Breast epithelium (tissue), 4 donors: ENCODE measurements around the gene NOB1. TPM values are rescaled to one million over a fixed set of nuclear protein-coding genes. Genes with fewer than 3 reads are reported as not detected.

ENCODE experiments used
- DNase-seq, 2 donors: peaks; one replicate each; pipeline ENCODE4 v3.0.0-alpha.2; 2019; ENCODE audit warnings: low spot score in 2 of 2
- H3K27ac ChIP-seq, 2 donors: fragments of 200-600 bp; sonication (generic) in 1 of 2; one replicate each; pipeline ENCODE4 v1.5.1; 2016 to 2019; ENCODE audit warnings: mild to moderate bottlenecking in 1 of 2
- H3K27me3 ChIP-seq, 2 donors: fragments of 200-600 bp; sonication (generic) in 1 of 2; one replicate each; pipeline versions ENCODE4 v1.5.1 to v1.6.0; 2017 to 2019; ENCODE audit warnings: control low read depth in 1 of 2, mild to moderate bottlenecking in 1 of 2
- H3K36me3 ChIP-seq: fragments of 200-600 bp; one replicate; pipeline ENCODE4 v1.5.1; 2019
- H3K4me1 ChIP-seq, 2 donors: fragments of 200-600 bp; sonication (generic); one replicate each; pipeline ENCODE4 v1.5.1; 2016 to 2019; ENCODE audit warnings: control low read depth in 1 of 2
- H3K4me3 ChIP-seq, 3 donors: fragments of 200-600 bp; sonication (generic); 1 replicate in 2 of 3; 2 replicates in 1 of 3; pipeline ENCODE4 v1.5.1; 2016 to 2019; ENCODE audit warnings: mild to moderate bottlenecking in 3 of 3, moderate library complexity in 2 of 3
- H3K9me3 ChIP-seq, 2 donors: fragments of 200-600 bp; sonication (generic) in 1 of 2; one replicate each; pipeline ENCODE4 v1.5.1; 2016 to 2019; ENCODE audit warnings: control low read depth in 1 of 2
- POLR2A ChIP-seq: fragments of 450-650 bp; IDR thresholded peaks from one replicate; pipeline ENCODE4 v1.6.1; 2016; ENCODE audit warnings: antibody characterized with exemption, mild to moderate bottlenecking, moderate library complexity
- POLR2AphosphoS5 ChIP-seq, 3 donors: sonication (generic); formaldehyde crosslinking; IDR thresholded peaks; one replicate each; pipeline ENCODE4 v1.6.1; 2017; ENCODE audit warnings: antibody characterized with exemption in 3 of 3
- intact Hi-C: fragments of 100-400 bp; cut with DNase I; formaldehyde crosslinking; loops from one replicate; pipeline ENCODE4 v1.15.1; 2023; ENCODE audit warnings: low total_unique reads
- total RNA-seq, 3 donors: library from RNA; depleted of rRNA; stranded (reverse); fragments of >200 nt; gene quantifications; one replicate each; pipeline ENCODE4 v1.1.0, GENCODE V29; 2016
- TF ChIP-seq, protein P1 (sequence below), 3 donors: fragments of 450-650 bp; IDR thresholded peaks; one replicate each; pipeline ENCODE4 v1.5.1; 2016 to 2017; ENCODE audit warnings: antibody characterized with exemption in 3 of 3, mild to moderate bottlenecking in 3 of 3, moderate library complexity in 3 of 3

The NOB1 gene
- total RNA-seq, 3 donors from 2014 or later = 41.6 to 45.8 (median 41.8) TPM

DNA sequence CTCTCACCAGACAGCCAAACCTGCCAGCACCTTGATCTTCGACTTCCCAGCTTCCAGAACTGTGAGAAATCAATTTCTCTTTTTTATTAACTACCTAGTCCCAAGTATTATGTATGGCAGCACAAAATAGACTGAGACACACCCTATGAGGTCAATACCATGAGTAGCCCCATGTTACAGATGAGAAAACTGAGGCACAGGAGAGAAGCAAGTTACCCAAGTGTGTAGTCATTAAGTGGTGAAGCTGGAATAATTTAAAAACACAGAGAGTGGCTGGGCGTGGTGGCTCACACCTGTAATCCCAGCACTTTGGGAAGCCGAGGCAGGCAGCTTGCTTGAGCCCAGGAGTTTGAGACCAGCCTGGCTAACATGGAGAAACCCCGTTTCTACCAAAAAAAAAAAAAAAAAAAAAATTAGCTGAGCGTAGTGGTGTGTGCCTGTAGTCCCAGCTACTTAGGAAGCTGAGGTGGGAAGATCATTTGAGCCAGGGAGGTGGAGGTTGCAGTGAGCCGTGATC lies 33.2 kb downstream of the NOB1 start:
- intact Hi-C loops = no loop called here

DNA sequence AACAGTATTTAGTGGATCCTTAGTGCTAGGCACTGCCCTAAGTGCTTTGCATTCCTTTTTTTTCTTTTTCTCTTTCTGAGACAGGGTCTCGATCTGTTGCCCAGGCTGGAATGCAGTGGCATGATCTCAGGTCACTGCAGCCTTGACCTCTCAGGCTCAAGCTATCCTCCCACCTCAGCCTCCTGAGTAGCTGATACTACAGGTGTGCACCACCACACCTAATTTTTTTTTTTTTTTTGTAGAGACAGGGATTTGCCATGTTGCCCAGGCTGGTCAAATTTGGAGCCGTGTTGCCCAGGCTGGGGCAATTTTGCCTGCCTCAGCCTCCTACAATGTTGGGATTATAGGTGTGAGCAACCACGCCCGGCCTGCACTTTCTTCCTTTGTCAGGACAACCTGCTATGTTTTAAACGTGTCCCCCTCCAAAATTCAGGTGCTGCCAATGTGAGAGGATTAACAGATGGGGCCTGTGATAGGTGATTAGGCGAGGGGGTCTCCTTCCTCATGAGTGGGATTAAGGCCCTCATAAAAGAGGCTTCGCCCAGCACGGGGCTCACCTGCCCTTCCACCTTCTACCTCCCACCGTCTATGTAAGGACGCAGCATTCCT lies 33.8 kb downstream of the NOB1 start:
- intact Hi-C loops = no loop called here
- Histone ChIP-seq H3K4me1 (no peaks in the 10 kb centered on the region), H3K27ac (no peak overlapping the region), H3K36me3 (no peaks in the 10 kb centered on the region), H3K4me3 (no peak overlapping the region), H3K27me3 (no peaks in the 10 kb centered on the region), H3K9me3 (no peaks in the 10 kb centered on the region)
- DNase-seq = peak in 1 of 2 donors; percentile 12
- TF ChIP-seq, protein P1, sequence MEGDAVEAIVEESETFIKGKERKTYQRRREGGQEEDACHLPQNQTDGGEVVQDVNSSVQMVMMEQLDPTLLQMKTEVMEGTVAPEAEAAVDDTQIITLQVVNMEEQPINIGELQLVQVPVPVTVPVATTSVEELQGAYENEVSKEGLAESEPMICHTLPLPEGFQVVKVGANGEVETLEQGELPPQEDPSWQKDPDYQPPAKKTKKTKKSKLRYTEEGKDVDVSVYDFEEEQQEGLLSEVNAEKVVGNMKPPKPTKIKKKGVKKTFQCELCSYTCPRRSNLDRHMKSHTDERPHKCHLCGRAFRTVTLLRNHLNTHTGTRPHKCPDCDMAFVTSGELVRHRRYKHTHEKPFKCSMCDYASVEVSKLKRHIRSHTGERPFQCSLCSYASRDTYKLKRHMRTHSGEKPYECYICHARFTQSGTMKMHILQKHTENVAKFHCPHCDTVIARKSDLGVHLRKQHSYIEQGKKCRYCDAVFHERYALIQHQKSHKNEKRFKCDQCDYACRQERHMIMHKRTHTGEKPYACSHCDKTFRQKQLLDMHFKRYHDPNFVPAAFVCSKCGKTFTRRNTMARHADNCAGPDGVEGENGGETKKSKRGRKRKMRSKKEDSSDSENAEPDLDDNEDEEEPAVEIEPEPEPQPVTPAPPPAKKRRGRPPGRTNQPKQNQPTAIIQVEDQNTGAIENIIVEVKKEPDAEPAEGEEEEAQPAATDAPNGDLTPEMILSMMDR (IDR thresholded peaks at IDR 0.05) = no peak
- TF ChIP-seq POLR2AphosphoS5 (IDR thresholded peaks at IDR 0.05) (no peak), POLR2A (no peak)

More for the DNA sequence above, 33.2 kb downstream of the NOB1 start:
- H3K4me3 ChIP-seq = no peak overlapping the region
- H3K27ac ChIP-seq = no peak overlapping the region
- no peaks in the 10 kb centered on the region for H3K36me3 ChIP-seq
- no peaks in the 10 kb centered on the region for H3K27me3 ChIP-seq
- H3K9me3 ChIP-seq = no peaks in the 10 kb centered on the region
- TF ChIP-seq POLR2A (no peak), POLR2AphosphoS5 (IDR thresholded peaks at IDR 0.05) (no peak)
- TF ChIP-seq, protein P1 (IDR thresholded peaks at IDR 0.05) = no peak
- H3K4me1 ChIP-seq = no peaks in the 10 kb centered on the region
- no peak for DNase-seq

DNA sequence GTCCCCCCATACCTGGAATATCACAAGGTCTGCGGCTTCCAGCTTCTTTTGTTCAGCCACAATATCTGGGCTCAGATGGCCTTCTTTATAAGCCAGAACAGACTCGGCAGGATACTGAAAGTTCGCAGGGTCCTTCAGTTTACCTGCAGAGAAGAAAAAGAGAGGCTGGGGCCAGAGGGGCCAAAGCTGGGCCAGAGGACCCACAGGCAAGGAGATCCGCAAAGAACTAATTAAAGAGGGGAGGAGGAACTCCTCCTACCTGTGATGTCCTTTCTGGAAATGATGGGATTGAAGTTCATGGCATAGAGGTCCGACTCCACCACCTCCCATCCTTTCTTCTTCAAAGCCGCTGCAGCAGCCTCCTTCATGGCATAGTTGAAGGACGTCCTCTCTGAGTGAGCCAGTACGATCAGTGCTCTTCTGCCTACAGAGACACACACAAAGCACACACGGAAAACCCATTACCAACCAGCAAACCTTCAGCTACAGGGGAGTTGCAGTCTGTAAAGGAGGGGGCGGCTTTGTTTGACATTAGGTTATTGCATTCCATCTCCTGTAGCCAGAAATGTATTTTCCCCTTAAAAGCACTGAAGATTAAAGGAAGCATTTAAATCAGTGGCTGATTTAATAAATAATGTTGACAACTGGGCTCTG lies 36.5 kb downstream of the NOB1 start:
- Histone ChIP-seq H3K9me3 (no peaks in the 10 kb centered on the region), H3K4me1 (no peaks in the 10 kb centered on the region), H3K27me3 (no peaks in the 10 kb centered on the region), H3K36me3 (no peaks in the 10 kb centered on the region), H3K27ac (no peak overlapping the region), H3K4me3 (no peak overlapping the region)
- intact Hi-C loops = no loop called here
- TF ChIP-seq, protein P1 (IDR thresholded peaks at IDR 0.05) = no peak
- TF ChIP-seq POLR2A (no peak), POLR2AphosphoS5 (IDR thresholded peaks at IDR 0.05) (no peak)
- peak in 1 of 2 donors; percentile 10 for DNase-seq

DNA sequence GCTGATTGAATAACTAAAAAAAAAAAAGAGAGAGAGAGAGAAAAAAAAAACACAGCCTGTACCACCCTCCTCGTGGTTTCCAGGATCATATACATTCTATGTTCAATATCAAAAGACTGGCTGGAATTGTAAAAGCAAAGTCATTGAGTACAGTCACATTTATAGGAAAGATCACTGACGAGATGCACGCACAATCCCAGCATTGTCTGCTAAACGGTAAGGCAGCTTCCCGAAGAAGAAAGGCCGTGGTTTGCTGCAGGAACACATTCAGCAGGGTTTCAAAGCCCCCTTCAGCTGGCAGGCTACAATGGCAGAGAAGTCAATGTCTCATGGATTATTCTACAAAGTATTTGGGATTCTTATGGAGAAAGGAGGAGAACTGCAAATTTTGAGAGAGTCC lies 37.7 kb downstream of the NOB1 start:
- no peaks in the 10 kb centered on the region for H3K27me3 ChIP-seq
- H3K36me3 ChIP-seq = no peaks in the 10 kb centered on the region
- TF ChIP-seq POLR2AphosphoS5 (IDR thresholded peaks at IDR 0.05) (no peak), POLR2A (no peak)
- TF ChIP-seq, protein P1 (IDR thresholded peaks at IDR 0.05) = no peak
- H3K27ac ChIP-seq = no peak overlapping the region
- peaks cover 0 to 7% of the 10 kb centered on the region in 2 donors for H3K4me1 ChIP-seq
- intact Hi-C loops = no loop called here
- DNase-seq = no peak
- H3K9me3 ChIP-seq = no peaks in the 10 kb centered on the region
- no peak overlapping the region for H3K4me3 ChIP-seq

DNA sequence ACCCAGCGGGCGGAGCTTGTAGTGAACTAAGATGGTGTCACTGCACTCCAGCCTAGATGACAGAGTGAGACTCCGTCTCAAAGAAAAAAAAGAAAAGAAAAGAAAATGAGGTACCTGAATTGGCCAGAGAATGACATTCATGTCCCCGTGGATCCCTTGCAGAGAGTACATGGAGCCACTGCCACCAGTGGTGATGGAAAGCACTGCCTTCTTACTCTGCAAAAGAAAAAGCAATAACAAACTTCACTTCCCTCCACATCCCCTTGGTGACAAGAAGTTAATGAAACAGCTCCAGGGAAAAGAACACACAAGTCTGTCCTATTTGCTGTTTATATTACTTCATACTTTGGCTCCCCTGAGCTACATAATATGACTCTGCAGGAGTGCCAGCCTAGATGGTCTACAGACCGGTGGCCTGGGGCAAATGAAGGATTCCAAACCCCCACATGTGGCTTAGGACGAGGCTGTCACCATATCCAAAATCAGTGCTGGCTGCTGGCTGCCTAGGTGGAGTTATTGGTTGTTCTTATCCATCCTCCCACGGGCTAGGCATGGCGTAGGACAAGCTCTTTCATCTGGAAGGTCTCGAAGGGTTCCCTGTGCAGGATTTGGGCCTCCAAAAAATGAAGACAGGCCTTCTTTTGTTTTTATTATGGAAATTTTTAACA lies 41.7 kb downstream of the NOB1 start:
- Histone ChIP-seq H3K36me3 (no peaks in the 10 kb centered on the region), H3K4me1 (peaks cover 0 to 17% of the 10 kb centered on the region in 2 donors), H3K27me3 (no peaks in the 10 kb centered on the region), H3K27ac (peak overlapping the region; percentile 82 to 84), H3K9me3 (no peaks in the 10 kb centered on the region), H3K4me3 (no peak overlapping the region)
- TF ChIP-seq POLR2AphosphoS5 (IDR thresholded peaks at IDR 0.05) = no peak
- TF ChIP-seq, protein P1 (IDR thresholded peaks at IDR 0.05) = peak in 2 of 3 donors; percentile 36 to 65
- peak in 1 of 2 donors; percentile 56 for DNase-seq
- intact Hi-C loops = no loop called here
